ENCODE results near the gene CINP.

CINP gene

GRCh38 chr14:102319351-102320032, 43.2 kb downstream of the CINP start, which contains the start of gene ZNF839:
Gene ZNF839 (plus strand): TSS chr14:102319746. CDS start chr14:102319766, 20 bp downstream.
- TF ChIP-seq GATA2 (IDR thresholded peaks at IDR 0.05; ENCODE audit: low read depth, low read length) (no peak), GATA3 (IDR thresholded peaks at IDR 0.05; ENCODE audit: low read depth, low read length) (no peak)

- no peak for TF ChIP-seq GATA3 (IDR thresholded peaks at IDR 0.05; ENCODE audit: low read depth, low read length)
- no peak for TF ChIP-seq GATA2 (IDR thresholded peaks at IDR 0.05; ENCODE audit: low read depth, low read length)
Observed at GRCh38 chr14:102318781-102319276, 43.9 kb downstream of the CINP start.

GRCh38 chr14:102317564-102318248, 45.0 kb downstream of the CINP start:
- TF ChIP-seq GATA2 (IDR thresholded peaks at IDR 0.05; ENCODE audit: low read depth, low read length) (no peak), GATA3 (IDR thresholded peaks at IDR 0.05; ENCODE audit: low read depth, low read length) (no peak)

GRCh38 chr14:102316743-102317563, 45.7 kb downstream of the CINP start:
- TF ChIP-seq GATA3 (IDR thresholded peaks at IDR 0.05; ENCODE audit: low read depth, low read length), result no peak
- no peak for TF ChIP-seq GATA2 (IDR thresholded peaks at IDR 0.05; ENCODE audit: low read depth, low read length)

GRCh38 chr14:102316338-102316742, 46.4 kb downstream of the CINP start:
- TF ChIP-seq GATA2 (IDR thresholded peaks at IDR 0.05; ENCODE audit: low read depth, low read length) (no peak), GATA3 (IDR thresholded peaks at IDR 0.05; ENCODE audit: low read depth, low read length) (no peak)

GRCh38 chr14:102315121-102315520, 47.6 kb downstream of the CINP start:
- no peak for TF ChIP-seq GATA2 (IDR thresholded peaks at IDR 0.05; ENCODE audit: low read depth, low read length)
- TF ChIP-seq GATA3 (IDR thresholded peaks at IDR 0.05; ENCODE audit: low read depth, low read length), result no peak

- TF ChIP-seq GATA2 (IDR thresholded peaks at IDR 0.05; ENCODE audit: low read depth, low read length) (no peak), GATA3 (IDR thresholded peaks at IDR 0.05; ENCODE audit: low read depth, low read length) (no peak)
Observed at GRCh38 chr14:102314242-102315011, 48.3 kb downstream of the CINP start.

- TF ChIP-seq GATA2 (IDR thresholded peaks at IDR 0.05; ENCODE audit: low read depth, low read length) (no peak; the same call in 1 of the 2 replicates), GATA3 (IDR thresholded peaks at IDR 0.05; ENCODE audit: low read depth, low read length) (no peak)
Observed at GRCh38 chr14:102304611-102305506, 57.8 kb downstream of the CINP start, which contains the start of gene MOK. Gene MOK (minus strand): TSS chr14:102305164. CDS start chr14:102304968, 196 bp downstream.

GRCh38 chr14:102303664-102304063, 59.0 kb downstream of the CINP start:
- TF ChIP-seq GATA2 (IDR thresholded peaks at IDR 0.05; ENCODE audit: low read depth, low read length), result no peak
